ENCODE data around the gene QRFP. TPM values are rescaled to one million over a fixed set of nuclear protein-coding genes. Genes with fewer than 3 reads are reported as not detected.

The QRFP gene, protein sequence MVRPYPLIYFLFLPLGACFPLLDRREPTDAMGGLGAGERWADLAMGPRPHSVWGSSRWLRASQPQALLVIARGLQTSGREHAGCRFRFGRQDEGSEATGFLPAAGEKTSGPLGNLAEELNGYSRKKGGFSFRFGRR
- total RNA-seq: not detected
- polyA plus RNA-seq: not detected
- long read RNA-seq, donor 1, partial matches to known transcripts: 0 of 16 reads
- long read RNA-seq, donor 1, other reads (novel, unspliced or antisense): 16 of 16 reads
- long read RNA-seq, donor 2: 0 reads

DNA sequence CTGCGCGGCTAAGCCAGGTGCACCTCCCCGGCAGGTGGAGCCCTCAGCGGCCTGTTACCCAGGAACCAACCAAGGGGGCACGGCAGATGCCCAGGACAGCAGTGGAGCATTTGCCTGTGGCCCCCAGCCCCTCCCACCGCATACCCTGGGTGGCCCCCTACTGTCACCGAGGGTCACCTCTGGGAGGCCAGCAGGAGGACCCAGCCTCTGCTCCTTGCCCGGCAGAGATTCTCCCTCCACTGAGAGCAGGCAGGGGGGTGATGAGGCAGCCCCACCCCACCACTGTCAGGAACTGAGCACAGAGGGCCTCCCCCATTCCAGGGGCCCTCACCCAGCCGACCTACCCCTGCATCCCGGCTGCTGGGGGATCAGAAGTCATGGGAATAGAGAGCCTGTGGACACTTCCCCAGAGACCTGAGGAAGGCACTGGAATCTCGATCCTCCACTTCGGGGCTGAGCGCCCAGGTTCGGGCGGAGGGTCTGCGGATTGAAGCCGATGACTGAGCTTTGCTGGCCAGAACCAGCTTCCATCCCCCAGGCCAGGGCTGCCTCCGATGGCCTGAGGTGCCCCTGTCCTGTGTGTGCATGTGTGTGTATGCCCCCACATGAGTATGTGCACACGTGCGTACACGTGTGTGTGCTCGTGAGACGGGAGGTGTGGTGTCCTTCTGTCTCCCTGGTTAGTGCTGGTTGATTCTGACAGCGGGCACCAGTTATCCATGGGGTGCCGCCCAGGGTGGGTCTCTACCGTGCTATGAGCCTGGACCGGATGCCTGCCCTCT is at the start of gene QRFP:
Gene QRFP, minus strand, starts transcription at position 580 of the 782 bp plus-strand sequence. CDS start 2,974 bp downstream, outside the sequence.
- H3K27me3 ChIP-seq (ENCODE audit: control insufficient read depth in 1 of 2, insufficient read depth in 2 of 2, low read length in 1 of 2): no peaks in the 10 kb centered on the region
- no peak within 1 kb of the TSS for H3K4me3 ChIP-seq (ENCODE audit: low read length in 2 of 2)
- peaks cover 0 to 2% of the 10 kb centered on the region in 2 donors for H3K36me3 ChIP-seq (ENCODE audit: control insufficient read depth in 1 of 2, insufficient read depth in 2 of 2, low read length in 1 of 2)
- WGBS, 2 donors: 71 to 75% methylated on average over 27 of the region's 27 CpGs
- no peaks in the 10 kb centered on the region for H3K4me1 ChIP-seq (ENCODE audit: control insufficient read depth in 1 of 2, insufficient read depth in 2 of 2, low read length in 2 of 2)
- H3K9me3 ChIP-seq (ENCODE audit: control insufficient read depth, low read length): no peaks in the 10 kb centered on the region
- no peak for ATAC-seq (ENCODE audit: low FRiP score)
- no peak within 1 kb of the TSS for H3K27ac ChIP-seq (ENCODE audit: low read depth in 1 of 2, low read length in 2 of 2)
- intact Hi-C loops (cut with DNase I): no loop called here
- no peak for DNase-seq

DNA sequence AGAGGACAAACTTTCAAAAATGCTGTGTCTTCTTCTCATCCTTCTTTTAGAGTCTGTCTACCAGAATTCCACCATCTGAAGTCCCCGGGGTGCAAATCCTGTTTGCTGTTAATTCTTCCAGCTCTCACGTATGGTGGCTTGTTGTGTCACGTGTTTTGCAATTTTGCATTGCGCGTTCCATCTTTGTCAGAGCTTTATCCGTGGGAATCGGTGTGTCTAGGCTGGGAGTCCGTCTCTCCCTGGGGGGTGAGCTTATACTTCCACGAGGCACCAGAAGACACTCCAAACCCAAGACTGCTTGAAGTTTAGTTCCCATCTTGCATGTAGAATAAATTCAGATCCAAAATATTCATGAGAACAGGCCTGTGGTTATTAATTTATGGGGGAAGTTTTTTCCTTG is 48.6 kb upstream of the QRFP start:
- intact Hi-C loops (cut with DNase I): no loop called here
- Histone ChIP-seq H3K27ac (ENCODE audit: low read depth in 1 of 2, low read length in 2 of 2) (no peak overlapping the region), H3K9me3 (ENCODE audit: control insufficient read depth, low read length) (peaks cover 4% of the 10 kb centered on the region), H3K36me3 (ENCODE audit: control insufficient read depth in 1 of 2, insufficient read depth in 2 of 2, low read length in 1 of 2) (no peaks in the 10 kb centered on the region), H3K4me3 (ENCODE audit: low read length in 2 of 2) (no peak overlapping the region), H3K27me3 (ENCODE audit: control insufficient read depth in 1 of 2, insufficient read depth in 2 of 2, low read length in 1 of 2) (no peaks in the 10 kb centered on the region), H3K4me1 (ENCODE audit: control insufficient read depth in 1 of 2, insufficient read depth in 2 of 2, low read length in 2 of 2) (no peaks in the 10 kb centered on the region)
- 92 to 93% methylated on average over 9 of the region's 9 CpGs for WGBS, 2 donors
- ATAC-seq (ENCODE audit: low FRiP score): no peak
- DNase-seq: no peak

DNA sequence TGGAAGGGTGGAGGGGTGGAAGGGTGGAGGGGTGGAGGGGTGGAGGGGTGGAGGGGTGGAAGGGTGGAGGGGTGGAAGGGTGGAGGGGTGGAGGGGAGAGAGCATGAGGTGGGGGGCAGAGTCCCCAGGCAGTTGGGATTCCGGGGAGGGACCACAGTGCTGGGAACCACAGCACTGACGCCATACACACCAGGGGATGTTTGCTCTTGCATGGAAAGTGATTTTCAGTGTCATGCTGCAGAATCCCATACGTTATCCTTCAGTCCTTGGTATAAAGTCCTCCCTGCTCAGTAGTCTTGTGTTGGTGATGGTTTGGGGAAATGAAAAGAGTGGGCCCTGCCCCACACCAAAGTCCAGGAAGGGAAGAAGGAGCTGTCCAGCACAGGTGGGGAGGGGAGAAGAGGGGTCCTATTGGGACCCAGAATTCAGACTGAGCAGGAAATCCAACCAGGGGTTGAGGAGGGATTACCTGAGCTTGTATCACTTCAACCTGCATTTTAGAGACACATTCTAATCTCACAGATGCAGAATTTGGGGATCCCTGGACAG is 48.0 kb upstream of the QRFP start:
- peaks cover under 1% of the 10 kb centered on the region for H3K9me3 ChIP-seq (ENCODE audit: control insufficient read depth, low read length)
- H3K27ac ChIP-seq (ENCODE audit: low read depth in 1 of 2, low read length in 2 of 2): no peak overlapping the region
- H3K4me1 ChIP-seq (ENCODE audit: control insufficient read depth in 1 of 2, insufficient read depth in 2 of 2, low read length in 2 of 2): no peaks in the 10 kb centered on the region
- no peak overlapping the region for H3K4me3 ChIP-seq (ENCODE audit: low read length in 2 of 2)
- intact Hi-C loops (cut with DNase I): loop anchor here (5.0 kb wide), 4 partner anchors 77 to 242 kb away; no protein-coding TSS in a partner anchor
- H3K36me3 ChIP-seq (ENCODE audit: control insufficient read depth in 1 of 2, insufficient read depth in 2 of 2, low read length in 1 of 2): no peaks in the 10 kb centered on the region
- no peaks in the 10 kb centered on the region for H3K27me3 ChIP-seq (ENCODE audit: control insufficient read depth in 1 of 2, insufficient read depth in 2 of 2, low read length in 1 of 2)
- DNase-seq (no peak), ATAC-seq (ENCODE audit: low FRiP score) (no peak)
- WGBS, 2 donors: 48 to 64% methylated on average over 3 of the region's 3 CpGs

DNA sequence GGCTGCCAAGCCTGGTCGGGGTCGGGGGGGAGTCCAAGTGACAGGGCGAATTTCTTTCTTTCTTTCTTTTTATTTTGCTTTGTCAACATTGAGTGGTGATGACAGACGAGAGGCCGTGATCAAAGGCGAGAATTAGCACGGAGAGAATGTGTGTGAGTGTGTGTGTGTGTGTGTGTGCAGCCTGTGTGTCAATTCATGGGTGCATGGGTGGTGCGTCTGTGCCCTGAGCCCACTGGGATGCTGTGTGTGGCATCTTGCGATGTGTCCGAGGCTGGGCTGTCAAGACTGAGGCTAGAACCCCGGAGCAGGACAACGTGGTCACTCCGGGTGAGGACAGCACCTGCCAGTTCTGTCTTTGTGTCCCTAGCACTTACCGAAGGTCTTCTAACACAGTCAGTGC is 47.2 kb upstream of the QRFP start:
- no peaks in the 10 kb centered on the region for H3K27me3 ChIP-seq (ENCODE audit: control insufficient read depth in 1 of 2, insufficient read depth in 2 of 2, low read length in 1 of 2)
- intact Hi-C loops (cut with DNase I): loop anchor here (5.0 kb wide), 4 partner anchors 76 to 241 kb away; no protein-coding TSS in a partner anchor
- no peak for ATAC-seq (ENCODE audit: low FRiP score)
- no peaks in the 10 kb centered on the region for H3K9me3 ChIP-seq (ENCODE audit: control insufficient read depth, low read length)
- no peaks in the 10 kb centered on the region for H3K36me3 ChIP-seq (ENCODE audit: control insufficient read depth in 1 of 2, insufficient read depth in 2 of 2, low read length in 1 of 2)
- no peak overlapping the region for H3K27ac ChIP-seq (ENCODE audit: low read depth in 1 of 2, low read length in 2 of 2)
- 55 to 56% methylated on average over 14 of the region's 14 CpGs for WGBS, 2 donors
- no peaks in the 10 kb centered on the region for H3K4me1 ChIP-seq (ENCODE audit: control insufficient read depth in 1 of 2, insufficient read depth in 2 of 2, low read length in 2 of 2)
- H3K4me3 ChIP-seq (ENCODE audit: low read length in 2 of 2): no peak overlapping the region
- no peak for DNase-seq

DNA sequence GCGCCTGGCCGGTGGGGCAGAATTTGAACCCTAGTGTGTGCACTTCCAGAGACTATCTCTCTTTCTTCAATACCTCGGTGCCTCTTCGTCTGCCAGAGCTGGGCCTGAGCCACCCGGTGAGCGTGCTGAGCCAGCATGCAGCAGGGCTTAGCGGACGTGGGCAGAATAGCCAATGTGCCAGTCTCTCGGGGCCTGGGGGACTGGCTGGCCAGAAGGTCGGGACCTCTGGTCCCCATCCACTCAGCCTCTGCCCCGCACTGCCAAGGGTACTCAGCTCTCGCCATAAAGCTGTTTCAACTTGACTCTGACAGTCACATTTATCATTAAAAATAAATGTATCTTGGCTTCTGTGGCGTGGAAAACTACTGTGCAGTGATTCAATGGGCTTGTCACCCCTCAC is 46.6 kb upstream of the QRFP start:
- ATAC-seq (ENCODE audit: low FRiP score) (no peak), DNase-seq (peak in 1 of 2 donors; percentile 65)
- intact Hi-C loops (cut with DNase I): loop anchor here (5.0 kb wide), 4 partner anchors 76 to 241 kb away; no protein-coding TSS in a partner anchor
- H3K27ac ChIP-seq (ENCODE audit: low read depth in 1 of 2, low read length in 2 of 2): no peak overlapping the region
- H3K4me3 ChIP-seq (ENCODE audit: low read length in 2 of 2): no peak overlapping the region
- WGBS, 2 donors: 19 to 30% methylated on average over 13 of the region's 13 CpGs
- no peaks in the 10 kb centered on the region for H3K36me3 ChIP-seq (ENCODE audit: control insufficient read depth in 1 of 2, insufficient read depth in 2 of 2, low read length in 1 of 2)
- no peaks in the 10 kb centered on the region for H3K4me1 ChIP-seq (ENCODE audit: control insufficient read depth in 1 of 2, insufficient read depth in 2 of 2, low read length in 2 of 2)
- no peaks in the 10 kb centered on the region for H3K9me3 ChIP-seq (ENCODE audit: control insufficient read depth, low read length)
- H3K27me3 ChIP-seq (ENCODE audit: control insufficient read depth in 1 of 2, insufficient read depth in 2 of 2, low read length in 1 of 2): no peaks in the 10 kb centered on the region

DNA sequence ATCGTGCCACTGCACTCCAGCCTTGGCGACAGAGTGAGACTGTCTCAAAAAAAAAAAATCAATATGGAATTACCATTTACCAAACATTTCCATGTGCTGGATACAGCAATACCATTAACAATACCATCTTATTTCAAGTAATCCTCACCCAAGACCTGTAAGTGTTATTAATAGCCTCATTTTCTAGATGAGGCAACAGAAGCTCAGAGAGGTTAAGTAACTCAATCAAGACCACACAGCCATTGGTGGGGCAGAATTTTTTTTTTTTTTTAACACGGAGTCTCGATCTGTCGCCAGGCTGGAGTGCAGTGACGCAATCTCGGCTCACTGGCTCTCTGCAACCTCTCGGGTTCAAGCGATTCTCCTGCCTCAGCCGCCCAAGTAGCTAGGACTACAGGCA is 46.1 kb upstream of the QRFP start:
- Histone ChIP-seq H3K4me3 (ENCODE audit: low read length in 2 of 2) (no peak overlapping the region), H3K9me3 (ENCODE audit: control insufficient read depth, low read length) (no peaks in the 10 kb centered on the region), H3K36me3 (ENCODE audit: control insufficient read depth in 1 of 2, insufficient read depth in 2 of 2, low read length in 1 of 2) (no peaks in the 10 kb centered on the region), H3K27ac (ENCODE audit: low read depth in 1 of 2, low read length in 2 of 2) (no peak overlapping the region), H3K27me3 (ENCODE audit: control insufficient read depth in 1 of 2, insufficient read depth in 2 of 2, low read length in 1 of 2) (no peaks in the 10 kb centered on the region), H3K4me1 (ENCODE audit: control insufficient read depth in 1 of 2, insufficient read depth in 2 of 2, low read length in 2 of 2) (no peaks in the 10 kb centered on the region)
- DNase-seq (no peak), ATAC-seq (ENCODE audit: low FRiP score) (no peak)
- 79 to 81% methylated on average over 10 of the region's 10 CpGs for WGBS, 2 donors
- intact Hi-C loops (cut with DNase I): loop anchor here (5.0 kb wide), 4 partner anchors 75 to 240 kb away; no protein-coding TSS in a partner anchor

DNA sequence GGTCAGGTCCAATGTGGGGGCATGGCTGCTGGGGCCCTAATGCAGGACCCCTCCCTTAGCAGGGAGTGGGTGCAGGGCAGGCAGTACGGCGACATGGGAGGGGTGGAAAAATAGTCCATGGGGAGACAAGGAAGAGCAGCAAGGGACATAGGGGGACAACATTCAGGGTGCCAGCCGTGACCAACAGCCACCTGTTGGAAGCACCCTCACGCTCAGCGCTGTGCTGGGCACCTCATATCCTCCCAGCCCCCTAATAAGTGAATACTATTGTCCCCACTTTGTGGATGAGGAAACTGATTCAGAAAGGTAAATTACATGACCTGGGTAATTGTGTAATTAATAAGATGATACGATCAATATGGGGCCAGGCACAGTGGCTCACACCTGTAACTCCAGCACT is 45.5 kb upstream of the QRFP start:
- 79 to 83% methylated on average over 6 of the region's 6 CpGs for WGBS, 2 donors
- intact Hi-C loops (cut with DNase I): loop anchor here (5.0 kb wide), 4 partner anchors 75 to 240 kb away; no protein-coding TSS in a partner anchor
- Histone ChIP-seq H3K9me3 (ENCODE audit: control insufficient read depth, low read length) (no peaks in the 10 kb centered on the region), H3K4me3 (ENCODE audit: low read length in 2 of 2) (no peak overlapping the region), H3K36me3 (ENCODE audit: control insufficient read depth in 1 of 2, insufficient read depth in 2 of 2, low read length in 1 of 2) (no peaks in the 10 kb centered on the region), H3K27ac (ENCODE audit: low read depth in 1 of 2, low read length in 2 of 2) (no peak overlapping the region), H3K27me3 (ENCODE audit: control insufficient read depth in 1 of 2, insufficient read depth in 2 of 2, low read length in 1 of 2) (no peaks in the 10 kb centered on the region), H3K4me1 (ENCODE audit: control insufficient read depth in 1 of 2, insufficient read depth in 2 of 2, low read length in 2 of 2) (no peaks in the 10 kb centered on the region)
- ATAC-seq (ENCODE audit: low FRiP score): no peak
- DNase-seq: no peak

DNA sequence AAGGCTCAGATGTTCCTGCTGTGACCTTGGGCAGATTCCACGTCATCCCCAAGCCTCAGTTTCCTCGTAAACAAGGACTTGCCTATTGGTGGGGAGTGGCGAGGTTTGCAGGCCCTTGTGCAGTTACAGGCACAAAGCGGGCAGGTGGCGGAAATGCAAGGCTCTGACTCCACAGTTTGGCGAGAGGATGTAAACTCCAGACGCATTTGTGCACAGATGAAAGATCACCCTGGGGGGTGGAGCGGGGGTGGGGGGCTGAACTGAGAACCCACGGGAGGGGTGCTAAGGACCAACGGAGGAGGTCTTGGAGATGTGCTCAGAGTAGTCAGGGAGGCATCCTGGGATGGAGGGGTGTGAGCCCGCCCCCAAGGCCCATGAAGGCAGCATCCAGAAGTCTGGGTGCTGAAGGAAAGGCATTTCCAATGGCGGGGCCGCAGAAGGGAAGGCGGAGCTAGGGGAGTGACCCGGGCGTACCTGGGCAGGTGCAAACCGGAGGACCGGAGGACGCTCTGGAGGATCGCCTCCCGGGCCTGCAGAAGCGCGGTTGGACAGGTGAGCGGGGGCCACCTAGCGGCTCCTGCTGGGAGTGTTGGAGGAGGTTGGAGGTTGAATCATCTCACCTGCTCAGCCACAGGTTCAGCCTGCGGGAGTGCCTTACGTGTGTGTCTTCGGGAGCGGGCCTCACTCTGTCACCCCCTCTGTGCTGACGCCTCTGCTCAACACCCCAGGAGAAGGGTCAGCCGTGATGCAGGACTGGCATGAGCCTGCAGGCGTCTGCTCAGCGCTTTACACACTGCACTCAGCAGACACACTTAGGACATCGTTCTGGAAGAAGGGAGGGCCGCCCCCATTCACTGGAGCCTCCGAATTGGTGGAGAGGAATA is 44.3 kb upstream of the QRFP start:
- ATAC-seq (ENCODE audit: low FRiP score) (peak; percentile 75), DNase-seq (peak; percentile 64 to 87)
- H3K27me3 ChIP-seq (ENCODE audit: control insufficient read depth in 1 of 2, insufficient read depth in 2 of 2, low read length in 1 of 2): no peaks in the 10 kb centered on the region
- no peak overlapping the region for H3K27ac ChIP-seq (ENCODE audit: low read depth in 1 of 2, low read length in 2 of 2)
- no peaks in the 10 kb centered on the region for H3K36me3 ChIP-seq (ENCODE audit: control insufficient read depth in 1 of 2, insufficient read depth in 2 of 2, low read length in 1 of 2)
- H3K4me3 ChIP-seq (ENCODE audit: low read length in 2 of 2): no peak overlapping the region
- intact Hi-C loops (cut with DNase I): loop anchor here (2.0 to 5.0 kb wide), 6 partner anchors 74 to 239 kb away; no protein-coding TSS in a partner anchor
- H3K9me3 ChIP-seq (ENCODE audit: control insufficient read depth, low read length): no peaks in the 10 kb centered on the region
- WGBS, 2 donors: 5 to 7% methylated on average over 35 to 36 of the region's 36 CpGs
- H3K4me1 ChIP-seq (ENCODE audit: control insufficient read depth in 1 of 2, insufficient read depth in 2 of 2, low read length in 2 of 2): no peaks in the 10 kb centered on the region
